Adipose tissue (tissue), 3 donors: ENCODE measurements around the gene SERPIND1. TPM values are rescaled to one million over a fixed set of nuclear protein-coding genes. Genes with fewer than 3 reads are reported as not detected.
"Not testable (repeated sequence)": the region's sequence is repeated elsewhere in the genome, so short reads cannot be mapped to it uniquely, and the experiment has no call there.

Experiments
- H3K27ac ChIP-seq: one replicate; pipeline ENCODE4 v1.5.1; 2013; ENCODE audit warnings: low read depth, low read length
- WGBS, 3 donors: extraction: QIAGEN DNeasy Blood & Tissue Kit; methylation state at CpG; one replicate each; pipeline ENCODE4 v1.1.7; 2013; 5-methylcytosine and 5-hydroxymethylcytosine counted together
- polyA plus RNA-seq, 3 donors: library from polyadenylated mRNA; stranded (reverse); fragments of 200-250 nt; gene quantifications; one replicate each; pipeline ENCODE4 v1.2.3, GENCODE V29; 2013
- donor health status: healthy with polysubstance abuse.
- donor health status: Bipolar disorder and iron deficiency.
- donor health status: healthy.

The SERPIND1 gene
- 1 to 10 TPM in 1 of 3 donors, under 1 TPM in 2; 0.09 to 3.5 (median 0.24) TPM for polyA plus RNA-seq

GRCh38 chr22:20773793-20774212 lies at the start of gene SERPIND1:
Gene SERPIND1, plus strand, starts transcription at chr22:20774113. Its CDS starts 5,200 bp downstream, at chr22:20779313.
- H3K27ac ChIP-seq, result no peak within 1 kb of the TSS
- WGBS, 3 donors, result 57 to 97% (median 95%) methylated on average over 4 of the region's 4 CpGs

GRCh38 chr22:20724676-20725454 lies 49.0 kb upstream of the SERPIND1 start:
- H3K27ac ChIP-seq, result no peak overlapping the region
- 85 to 94% (median 92%) methylated on average over 9 of the region's 9 CpGs for WGBS, 3 donors

- no peak overlapping the region for H3K27ac ChIP-seq
- 81 to 91% (median 89%) methylated on average over 11 of the region's 11 CpGs for WGBS, 3 donors
These were observed 47.8 kb upstream of the SERPIND1 start for GRCh38 chr22:20725987-20726558.

- H3K27ac ChIP-seq, result no peak overlapping the region
- 91 to 93% (median 91%) methylated on average over 29 of the region's 29 CpGs for WGBS, 3 donors
These were observed 46.5 kb upstream of the SERPIND1 start for GRCh38 chr22:20727118-20728015.

- H3K27ac ChIP-seq, result no peak overlapping the region
- WGBS, 3 donors, result 93 to 94% (median 94%) methylated on average over 10 of the region's 10 CpGs
These were observed 45.3 kb upstream of the SERPIND1 start for GRCh38 chr22:20728523-20729190.

GRCh38 chr22:20729194-20729593 lies 44.7 kb upstream of the SERPIND1 start:
- WGBS, 3 donors, result 92 to 95% (median 93%) methylated on average over 13 of the region's 13 CpGs
- H3K27ac ChIP-seq, result no peak overlapping the region

GRCh38 chr22:20732431-20732830 lies 41.5 kb upstream of the SERPIND1 start:
- WGBS, 3 donors, result 90 to 95% (median 92%) methylated on average over 3 to 6 of the region's 8 CpGs

GRCh38 chr22:20735356-20736162 lies 38.4 kb upstream of the SERPIND1 start:
- 57 to 71% (median 64%) methylated on average over 9 to 12 of the region's 15 CpGs for WGBS, 3 donors
- H3K27ac ChIP-seq, result not testable (repeated sequence)

More at GRCh38 chr22:20732431-20732830, 41.5 kb upstream of the SERPIND1 start:
- not testable (repeated sequence) for H3K27ac ChIP-seq

- not testable (repeated sequence) for H3K27ac ChIP-seq
- 92 to 95% (median 94%) methylated on average over 3 of the region's 3 CpGs for WGBS, 3 donors
These were observed 37.0 kb upstream of the SERPIND1 start for GRCh38 chr22:20736891-20737290.

- no peak overlapping the region for H3K27ac ChIP-seq
- 69 to 88% (median 78%) methylated on average over 10 to 12 of the region's 12 CpGs for whole genome bisulfite sequencing, 3 donors
These were observed 35.4 kb upstream of the SERPIND1 start for GRCh38 chr22:20738394-20739089.

GRCh38 chr22:20740222-20740951 lies 33.5 kb upstream of the SERPIND1 start:
- H3K27ac ChIP-seq, result no peak overlapping the region
- WGBS, 3 donors, result 86 to 100% (median 89%) methylated on average over 2 of the region's 2 CpGs

- no peak overlapping the region for H3K27ac ChIP-seq
- WGBS, 3 donors, result 83 to 87% (median 84%) methylated on average over 6 of the region's 6 CpGs
These were observed 32.8 kb upstream of the SERPIND1 start for GRCh38 chr22:20741008-20741633.

- 61 to 75% (median 73%) methylated on average over 16 of the region's 16 CpGs for WGBS, 3 donors
- H3K27ac ChIP-seq, result no peak overlapping the region
These were observed 32.0 kb upstream of the SERPIND1 start for GRCh38 chr22:20741634-20742581.

GRCh38 chr22:20742764-20743163 lies 31.1 kb upstream of the SERPIND1 start:
- no peak overlapping the region for H3K27ac ChIP-seq
- 47 to 76% (median 63%) methylated on average over 2 of the region's 2 CpGs for WGBS, 3 donors

- WGBS, 3 donors, result 94 to 96% (median 95%) methylated on average over 15 of the region's 15 CpGs
These were observed 29.5 kb upstream of the SERPIND1 start for GRCh38 chr22:20744456-20744855.

More at GRCh38 chr22:20744456-20744855, 29.5 kb upstream of the SERPIND1 start:
- H3K27ac ChIP-seq, result no peak overlapping the region
